Left ventricle myocardium inferior (tissue), 1 donor: ENCODE data around the gene IKZF1. TPM values are rescaled to one million over a fixed set of nuclear protein-coding genes. Genes with fewer than 3 reads are reported as not detected.
"Not testable (repeated sequence)": the region's sequence is repeated elsewhere in the genome, so short reads cannot be mapped to it uniquely, and the experiment has no call there.

ENCODE experiments used
- DNase-seq: peaks from one replicate; pipeline ENCODE4 v3.0.0-alpha.2; 2020
- H3K27ac ChIP-seq: fragments of 200-600 bp; replicated peaks from 2 replicates; pipeline ENCODE4 v1.8.0; 2021
- H3K27me3 ChIP-seq: fragments of 200-600 bp; 2 replicates; pipeline ENCODE4 v1.8.0; 2021; ENCODE audit warnings: low read depth
- H3K36me3 ChIP-seq: fragments of 200-600 bp; 2 replicates; pipeline ENCODE4 v1.8.0; 2021
- H3K4me1 ChIP-seq: fragments of 200-600 bp; 2 replicates; pipeline ENCODE4 v1.8.0; 2021
- H3K4me3 ChIP-seq: fragments of 200-600 bp; 2 replicates; pipeline ENCODE4 v1.8.0; 2021; ENCODE audit warnings: mild to moderate bottlenecking, moderate library complexity
- H3K9me3 ChIP-seq: fragments of 200-600 bp; replicated peaks from 2 replicates; pipeline ENCODE4 v1.8.0; 2021
- CTCF ChIP-seq: fragments of 200-600 bp; IDR thresholded peaks from 2 replicates; pipeline ENCODE4 v1.8.0; 2021; ENCODE audit warnings: antibody characterized with exemption, mild to moderate bottlenecking, borderline replicate concordance
- intact Hi-C: fragments of 100-400 bp; cut with micrococcal nuclease; formaldehyde crosslinking; loops from one replicate; pipeline ENCODE4 v1.11.0; 2022
- total RNA-seq: library from RNA; stranded (reverse); fragmentation: NEBNext Ultra II Directional; extraction: Animal tissue kit (Norgen Biotek cat#: 25700); gene quantifications from one replicate; pipeline ENCODE4 v1.2.1, GENCODE V29; 2021
- donor health status: DM: no; HTN: yes; CAD: no; lungs with severe emphysema.

Gene IKZF1
- total RNA-seq, 1 donor from 2014 or later = 2.1 TPM

GRCh38 chr7:50333221-50333651 lies 28.7 kb downstream of the IKZF1 start:
- no peak for TF ChIP-seq CTCF
- Histone ChIP-seq H3K27ac (no peak overlapping the region), H3K9me3 (no peaks in the 10 kb centered on the region), H3K36me3 (no peaks in the 10 kb centered on the region), H3K4me1 (no peaks in the 10 kb centered on the region), H3K27me3 (peaks cover 78% of the 10 kb centered on the region), H3K4me3 (no peak overlapping the region)
- intact Hi-C loops = no loop called here
- no peak for DNase-seq

DNA sequence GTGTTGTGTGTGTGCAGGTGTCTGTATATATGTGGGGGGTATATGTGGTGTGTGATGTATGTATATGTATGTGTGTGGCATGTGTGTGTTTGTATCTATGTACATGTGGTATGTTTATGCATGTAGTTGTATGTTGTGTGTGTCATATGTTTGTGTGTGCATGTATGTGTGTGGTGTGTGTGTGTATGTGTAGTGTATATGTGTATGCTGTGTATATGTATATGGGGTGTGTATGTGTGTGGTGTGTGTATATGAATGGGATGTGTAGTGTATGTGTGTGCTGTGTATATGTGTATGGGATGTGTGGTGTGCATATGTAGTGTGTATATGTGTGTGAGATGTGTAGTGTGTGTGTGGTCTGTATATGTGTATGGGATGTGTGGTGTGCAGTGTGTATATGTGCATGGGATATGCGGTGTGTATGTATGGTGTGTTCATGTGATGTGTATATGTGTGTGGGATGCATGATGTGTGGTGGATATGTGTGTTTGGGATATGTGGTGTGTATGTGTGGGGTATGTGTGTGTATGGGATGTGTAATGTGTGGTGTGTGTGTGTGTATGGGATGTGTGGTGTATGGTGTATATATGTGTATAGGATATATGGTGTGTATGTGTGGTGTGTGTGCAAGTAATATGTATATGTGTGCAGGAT lies 30.0 kb downstream of the IKZF1 start:
- intact Hi-C loops = no loop called here

GRCh38 chr7:50335230-50335794 lies 30.8 kb downstream of the IKZF1 start:
- no peaks in the 10 kb centered on the region for H3K36me3 ChIP-seq
- H3K4me3 ChIP-seq = no peak overlapping the region
- H3K27ac ChIP-seq = no peak overlapping the region
- TF ChIP-seq CTCF = no peak
- H3K27me3 ChIP-seq = peaks cover 58% of the 10 kb centered on the region
- intact Hi-C loops = no loop called here
- no peak for DNase-seq
- H3K9me3 ChIP-seq = no peaks in the 10 kb centered on the region
- H3K4me1 ChIP-seq = no peaks in the 10 kb centered on the region

More for the DNA sequence above, 30.0 kb downstream of the IKZF1 start:
- Histone ChIP-seq H3K9me3 (no peaks in the 10 kb centered on the region), H3K27me3 (peaks cover 66% of the 10 kb centered on the region), H3K27ac (no peak overlapping the region), H3K4me1 (no peaks in the 10 kb centered on the region), H3K36me3 (no peaks in the 10 kb centered on the region), H3K4me3 (no peak overlapping the region)
- DNase-seq = no peak
- TF ChIP-seq CTCF = no peak

DNA sequence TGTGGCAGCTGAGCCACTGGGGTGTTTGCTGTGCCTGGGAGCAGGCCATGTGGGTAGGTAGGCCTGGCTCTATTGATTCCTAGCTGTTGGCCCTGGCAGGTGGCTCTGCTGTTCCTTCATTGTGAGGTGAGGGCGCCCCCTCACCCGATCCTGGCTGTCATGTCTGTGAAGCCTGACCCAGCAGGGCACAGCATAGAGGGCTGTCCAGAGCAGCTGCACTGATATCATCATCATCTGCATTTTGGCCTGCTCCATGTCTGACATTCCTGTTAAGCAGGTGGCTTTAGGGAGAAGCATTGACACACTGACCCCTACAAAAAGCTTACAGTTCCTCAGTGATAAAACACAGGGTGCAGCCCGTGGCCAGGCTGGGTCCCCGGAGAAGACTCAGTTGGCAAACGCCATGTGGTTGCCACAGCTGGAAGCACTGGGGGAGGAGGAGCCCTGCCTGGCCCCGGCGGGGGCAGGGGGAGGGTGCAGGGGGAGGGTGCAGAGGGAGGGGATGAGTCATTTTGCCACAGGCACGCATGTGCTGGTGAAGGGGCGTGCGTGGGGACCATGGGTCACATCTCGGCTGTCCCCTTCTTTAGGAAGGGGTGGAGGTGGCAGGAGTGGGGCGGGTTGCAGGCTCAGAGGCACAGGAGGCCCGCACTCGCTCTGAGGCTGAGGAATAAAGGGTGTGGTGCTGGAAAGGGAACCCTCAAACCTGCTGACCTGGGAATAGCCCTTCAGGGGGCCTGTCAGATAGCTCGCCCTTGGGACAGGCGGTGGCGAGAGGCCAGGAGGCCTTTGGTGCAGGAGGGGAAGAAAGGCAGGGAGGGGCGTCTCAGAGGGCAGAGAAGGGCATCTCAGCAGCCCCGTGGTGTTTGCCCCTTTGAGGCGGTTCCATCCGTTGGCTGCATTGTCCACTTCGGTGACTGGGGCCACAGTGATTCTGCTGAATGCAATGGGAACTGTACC lies 31.6 kb downstream of the IKZF1 start:
- intact Hi-C loops = no loop called here
- no peak for TF ChIP-seq CTCF
- no peak overlapping the region for H3K27ac ChIP-seq
- no peaks in the 10 kb centered on the region for H3K36me3 ChIP-seq
- DNase-seq = no peak
- H3K4me1 ChIP-seq = no peaks in the 10 kb centered on the region
- H3K27me3 ChIP-seq = peaks cover 53% of the 10 kb centered on the region
- no peaks in the 10 kb centered on the region for H3K9me3 ChIP-seq
- H3K4me3 ChIP-seq = no peak overlapping the region

GRCh38 chr7:50336894-50337703 lies 32.6 kb downstream of the IKZF1 start:
- no peak overlapping the region for H3K4me3 ChIP-seq
- TF ChIP-seq CTCF = no peak
- no peak for DNase-seq

DNA sequence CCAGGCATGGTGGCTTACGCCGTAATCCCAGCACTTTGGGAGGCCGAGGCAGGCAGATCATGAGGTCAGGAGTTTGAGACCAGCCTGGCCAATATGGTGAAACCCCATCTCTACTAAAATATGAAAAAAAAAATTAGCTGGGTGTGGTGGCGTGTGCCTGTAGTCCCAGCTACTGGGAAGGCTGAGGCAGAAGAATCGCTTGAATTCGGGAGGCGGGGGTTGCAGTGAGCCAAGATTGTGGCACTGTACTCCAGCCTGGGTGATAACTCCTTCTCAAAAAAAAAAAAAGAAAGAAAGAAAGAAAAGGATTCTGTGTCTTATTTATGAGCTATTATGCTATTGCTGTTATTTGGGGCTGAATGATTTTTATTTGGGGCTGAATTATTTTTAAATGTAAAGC lies 35.0 kb downstream of the IKZF1 start:
- H3K27ac ChIP-seq, H3K9me3 ChIP-seq, H3K4me1 ChIP-seq, intact Hi-C loops, DNase-seq, H3K36me3 ChIP-seq, H3K4me3 ChIP-seq: not testable (repeated sequence)
- H3K27me3 ChIP-seq = peaks cover 54% of the 10 kb centered on the region

More at GRCh38 chr7:50336894-50337703, 32.6 kb downstream of the IKZF1 start:
- Histone ChIP-seq H3K4me1 (no peaks in the 10 kb centered on the region), H3K9me3 (no peaks in the 10 kb centered on the region), H3K36me3 (no peaks in the 10 kb centered on the region), H3K27me3 (peaks cover 54% of the 10 kb centered on the region), H3K27ac (no peak overlapping the region)
- intact Hi-C loops = no loop called here
